Measurements from ENCODE around the gene PLEKHG5. TPM values are rescaled to one million over a fixed set of nuclear protein-coding genes. Genes with fewer than 3 reads are reported as not detected.
"Not testable (repeated sequence)": the region's sequence is repeated elsewhere in the genome, so short reads cannot be mapped to it uniquely, and the experiment has no call there.

PLEKHG5 gene
- total RNA-seq, 1 donor from 2014 or later, result 0.22 TPM

DNA sequence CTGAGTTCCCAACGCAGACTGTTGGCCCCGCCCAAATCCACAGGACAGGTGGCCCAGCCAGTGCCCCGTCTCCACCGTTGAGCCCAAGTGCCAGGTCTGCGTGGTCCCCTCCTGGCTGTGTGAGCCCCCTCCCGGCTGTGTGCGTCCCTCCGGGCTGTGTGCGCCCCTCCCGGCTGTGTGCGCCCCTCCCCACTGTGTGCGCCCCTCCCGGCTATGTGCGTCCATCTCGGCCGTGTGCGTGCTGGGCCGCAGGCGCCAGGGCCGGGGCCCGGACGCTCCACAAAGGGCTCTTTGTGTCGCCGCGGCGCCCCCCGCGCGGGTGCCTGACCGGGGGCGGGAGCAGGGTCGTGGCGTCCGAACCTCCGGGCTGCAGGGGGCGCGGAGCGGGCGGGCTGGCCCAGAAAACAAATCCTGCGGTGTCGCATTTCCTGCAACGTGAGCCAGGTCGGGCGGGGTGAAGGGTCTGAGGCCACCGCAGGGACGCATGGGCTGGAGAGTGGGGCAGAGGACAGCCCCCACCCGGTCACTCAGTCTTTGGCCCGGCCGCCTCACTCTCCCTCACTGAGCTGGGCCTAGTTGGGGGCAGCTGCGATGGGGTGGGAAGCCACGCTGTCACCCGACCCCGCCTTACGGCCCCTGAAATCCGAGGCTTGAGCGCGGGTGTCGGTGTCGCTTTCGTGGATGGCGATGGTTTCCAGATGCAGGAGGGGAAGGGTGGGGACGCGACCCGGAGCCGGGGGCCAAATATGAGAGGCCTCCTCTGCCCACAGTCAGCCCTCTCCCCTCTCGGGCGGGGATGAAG lies 44.2 kb downstream of the PLEKHG5 start:
- H3K9me3 Mint-ChIP-seq, result no peaks in the 10 kb centered on the region
- ChIA-PET CTCF (interaction anchor here (0.6 kb wide), 1 partner anchor 99 kb away, joined by 3 read pairs; no protein-coding TSS in a partner anchor), POLR2A (no interaction called here)
- no peak for DNase-seq
- peak; percentile 35 for ATAC-seq (ENCODE audit: low read depth)
- peaks cover 14% of the 10 kb centered on the region for H3K4me1 Mint-ChIP-seq
- no peaks in the 10 kb centered on the region for H3K36me3 Mint-ChIP-seq (ENCODE audit: low read depth)
- intact Hi-C loops (cut with micrococcal nuclease), result no loop called here
- H3K27me3 Mint-ChIP-seq, result peaks cover 36% of the 10 kb centered on the region
- peak overlapping the region; percentile 65 for H3K4me3 Mint-ChIP-seq
- H3K27ac Mint-ChIP-seq, result no peak overlapping the region
- no peak for TF ChIP-seq CTCF (IDR thresholded peaks at IDR 0.05)

DNA sequence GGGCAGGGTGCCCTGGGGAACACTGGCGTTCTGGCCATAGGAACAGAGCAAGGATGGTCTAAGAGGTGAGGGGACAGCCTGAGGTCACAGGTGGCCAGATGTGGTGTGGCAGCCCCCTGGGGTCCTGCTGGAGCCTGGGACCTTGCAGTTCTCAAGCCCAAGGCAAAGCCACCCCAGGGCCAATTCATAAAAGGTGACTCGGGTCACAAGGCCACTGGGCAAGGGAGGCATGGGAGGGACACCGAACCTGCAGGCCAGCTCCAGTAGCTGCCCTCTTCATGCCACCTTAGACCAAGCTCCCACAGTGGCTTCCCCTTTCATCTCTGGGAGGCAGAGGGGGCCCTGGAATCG lies 44.8 kb downstream of the PLEKHG5 start:
- ATAC-seq (ENCODE audit: low read depth) (no peak), DNase-seq (no peak)
- ChIA-PET POLR2A (no interaction called here), CTCF (no interaction called here)
- Mint-ChIP-seq H3K27me3 (peaks cover 38% of the 10 kb centered on the region), H3K36me3 (ENCODE audit: low read depth) (no peaks in the 10 kb centered on the region), H3K4me3 (no peak overlapping the region), H3K9me3 (no peaks in the 10 kb centered on the region), H3K4me1 (peaks cover 14% of the 10 kb centered on the region), H3K27ac (no peak overlapping the region)
- intact Hi-C loops (cut with micrococcal nuclease), result no loop called here
- no peak for TF ChIP-seq CTCF (IDR thresholded peaks at IDR 0.05)

DNA sequence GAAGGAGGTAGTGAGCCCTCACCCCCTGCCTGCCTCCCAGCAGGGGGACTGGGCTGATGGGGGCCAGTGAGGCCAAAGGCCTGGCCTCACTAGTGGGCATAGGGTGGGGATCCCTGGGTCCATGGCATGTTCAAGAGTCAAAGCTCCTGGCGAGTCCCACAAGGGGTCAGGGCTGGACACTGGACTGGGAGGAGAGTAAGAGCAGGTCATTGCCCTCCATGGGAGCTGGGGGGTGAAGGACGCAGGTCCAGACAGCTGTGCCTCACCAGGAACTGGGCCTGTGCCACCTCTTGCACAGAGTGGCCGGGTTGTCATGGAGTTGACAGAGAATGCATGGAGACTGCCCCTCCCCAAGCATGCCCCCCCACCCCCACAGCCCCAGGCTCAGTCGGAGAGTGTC lies 45.5 kb downstream of the PLEKHG5 start:
- CTCF ChIA-PET; H3K36me3 Mint-ChIP-seq (ENCODE audit: low read depth); DNase-seq; intact Hi-C loops (cut with micrococcal nuclease); H3K4me3 Mint-ChIP-seq; H3K9me3 Mint-ChIP-seq; POLR2A ChIA-PET; ATAC-seq (ENCODE audit: low read depth); H3K27ac Mint-ChIP-seq: not testable (repeated sequence)
- Mint-ChIP-seq H3K27me3 (peaks cover 44% of the 10 kb centered on the region), H3K4me1 (peaks cover 14% of the 10 kb centered on the region)

- Mint-ChIP-seq H3K9me3 (no peaks in the 10 kb centered on the region), H3K27ac (no peak overlapping the region), H3K4me1 (peaks cover 14% of the 10 kb centered on the region), H3K4me3 (no peak overlapping the region), H3K27me3 (peaks cover 38% of the 10 kb centered on the region), H3K36me3 (ENCODE audit: low read depth) (no peaks in the 10 kb centered on the region)
- ATAC-seq (ENCODE audit: low read depth) (no peak), DNase-seq (no peak)
- intact Hi-C loops (cut with micrococcal nuclease), result no loop called here
- no peak for TF ChIP-seq CTCF (IDR thresholded peaks at IDR 0.05)
- ChIA-PET CTCF (no interaction called here), POLR2A (interaction anchor here (0.6 kb wide), 1 partner anchor 311 kb away, joined by 3 read pairs; no protein-coding TSS in a partner anchor)
Measured at GRCh38 chr1:6445062-6445763, 46.3 kb downstream of the PLEKHG5 start.

- no peak for TF ChIP-seq CTCF (IDR thresholded peaks at IDR 0.05)
- CTCF ChIA-PET, result no interaction called here
- Mint-ChIP-seq H3K27me3 (peaks cover 34% of the 10 kb centered on the region), H3K9me3 (no peaks in the 10 kb centered on the region), H3K27ac (no peak overlapping the region), H3K4me1 (peaks cover 13% of the 10 kb centered on the region), H3K4me3 (no peak overlapping the region), H3K36me3 (ENCODE audit: low read depth) (no peaks in the 10 kb centered on the region)
- intact Hi-C loops (cut with micrococcal nuclease), result no loop called here
- POLR2A ChIA-PET, result no interaction called here
- ATAC-seq (ENCODE audit: low read depth) (no peak), DNase-seq (no peak)
Measured at GRCh38 chr1:6444377-6444776, 47.1 kb downstream of the PLEKHG5 start.
